ENCODE measurements around the gene ANK2. TPM values are rescaled to one million over a fixed set of nuclear protein-coding genes. Genes with fewer than 3 reads are reported as not detected.

The ANK2 gene
- total RNA-seq, 2 experiments from 2014 or later: 0.38 to 4.0 TPM

DNA sequence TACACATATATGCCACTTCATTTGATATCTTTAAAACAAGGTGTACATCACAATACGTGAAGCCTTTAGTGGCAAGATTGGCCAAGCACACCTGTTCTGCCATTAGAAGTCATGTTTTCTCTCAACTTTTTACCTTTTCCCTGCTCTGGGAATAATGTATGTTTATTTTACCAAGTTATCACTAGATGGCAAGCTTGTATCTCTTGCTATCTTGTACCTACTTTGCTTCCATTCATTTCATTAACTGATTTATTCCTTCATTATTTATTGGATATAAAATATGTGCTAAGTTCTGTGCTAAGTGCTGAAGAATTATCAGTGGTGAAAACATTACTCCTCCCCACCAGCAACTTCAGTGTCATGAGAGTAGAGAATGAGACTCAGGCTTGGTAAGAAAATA, 245.5 kb downstream of the ANK2 start:
- Histone ChIP-seq H3K9me3 (ENCODE audit: low read length) (no peaks in the 10 kb centered on the region), H3K36me3 (ENCODE audit: insufficient read depth, low read length) (no peaks in the 10 kb centered on the region), H3K9me2 (ENCODE audit: insufficient read depth, low read length) (no peaks in the 10 kb centered on the region), H3K4me2 (ENCODE audit: low read length) (no peak overlapping the region), H3K27ac (ENCODE audit: low read depth, low read length, poor library complexity, severe bottlenecking) (no peak overlapping the region), H3K79me2 (ENCODE audit: insufficient read depth, low read depth, low read length) (no peaks in the 10 kb centered on the region), H3K4me3 (ENCODE audit: low read depth, low read length, poor library complexity, severe bottlenecking) (no peak overlapping the region), H3K4me1 (ENCODE audit: insufficient read depth, low read length, poor library complexity, severe bottlenecking) (no peaks in the 10 kb centered on the region), H4K20me1 (ENCODE audit: insufficient read depth, low read length) (no peaks in the 10 kb centered on the region), H2AFZ (ENCODE audit: low read length) (no peak overlapping the region)
- no peak for TF ChIP-seq EZH2phosphoT487 (IDR thresholded peaks at IDR 0.05; ENCODE audit: borderline replicate concordance, low read depth, low read length)
- TF ChIP-seq, protein P1, sequence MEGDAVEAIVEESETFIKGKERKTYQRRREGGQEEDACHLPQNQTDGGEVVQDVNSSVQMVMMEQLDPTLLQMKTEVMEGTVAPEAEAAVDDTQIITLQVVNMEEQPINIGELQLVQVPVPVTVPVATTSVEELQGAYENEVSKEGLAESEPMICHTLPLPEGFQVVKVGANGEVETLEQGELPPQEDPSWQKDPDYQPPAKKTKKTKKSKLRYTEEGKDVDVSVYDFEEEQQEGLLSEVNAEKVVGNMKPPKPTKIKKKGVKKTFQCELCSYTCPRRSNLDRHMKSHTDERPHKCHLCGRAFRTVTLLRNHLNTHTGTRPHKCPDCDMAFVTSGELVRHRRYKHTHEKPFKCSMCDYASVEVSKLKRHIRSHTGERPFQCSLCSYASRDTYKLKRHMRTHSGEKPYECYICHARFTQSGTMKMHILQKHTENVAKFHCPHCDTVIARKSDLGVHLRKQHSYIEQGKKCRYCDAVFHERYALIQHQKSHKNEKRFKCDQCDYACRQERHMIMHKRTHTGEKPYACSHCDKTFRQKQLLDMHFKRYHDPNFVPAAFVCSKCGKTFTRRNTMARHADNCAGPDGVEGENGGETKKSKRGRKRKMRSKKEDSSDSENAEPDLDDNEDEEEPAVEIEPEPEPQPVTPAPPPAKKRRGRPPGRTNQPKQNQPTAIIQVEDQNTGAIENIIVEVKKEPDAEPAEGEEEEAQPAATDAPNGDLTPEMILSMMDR (conservative IDR thresholded peaks at IDR 0.05; ENCODE audit: low read length): peak; percentile 26; the same call in 1 of the 2 replicates
- no TSS peak for BruUV-seq (replicated peaks)
- CTCF ChIA-PET (ENCODE audit: unreplicated experiment): no interaction called here
- DNase-seq (ENCODE audit: low spot score): no peak
- POLR2A ChIA-PET: interaction anchor here (1.0 kb wide), 1 partner anchor 10 kb away, joined by 7 read pairs; no protein-coding TSS in a partner anchor
- intact Hi-C loops (cut with micrococcal nuclease; ENCODE audit: unreplicated experiment): no loop called here

DNA sequence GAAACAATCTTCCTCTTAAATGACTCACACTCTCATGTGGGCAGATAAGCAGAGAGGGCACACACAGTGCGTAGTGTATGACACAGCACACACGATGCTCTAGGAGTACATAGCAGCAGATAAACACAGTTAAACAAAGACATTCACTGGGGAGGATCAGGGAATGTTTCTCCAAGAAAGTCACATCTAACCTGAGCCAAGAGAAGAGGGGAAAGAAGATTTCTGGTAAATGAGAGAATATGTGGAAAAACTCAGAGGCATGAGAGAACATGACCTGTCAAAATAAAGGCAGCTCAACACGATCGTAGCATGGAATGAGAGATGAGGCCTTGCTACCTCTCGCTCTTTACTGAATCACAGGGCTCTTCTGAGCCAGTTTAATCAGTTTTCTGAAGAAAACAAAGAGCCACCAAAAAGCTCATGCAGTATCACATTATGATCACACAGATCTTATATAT, 251.0 kb downstream of the ANK2 start:
- CTCF ChIA-PET (ENCODE audit: unreplicated experiment): no interaction called here

DNA sequence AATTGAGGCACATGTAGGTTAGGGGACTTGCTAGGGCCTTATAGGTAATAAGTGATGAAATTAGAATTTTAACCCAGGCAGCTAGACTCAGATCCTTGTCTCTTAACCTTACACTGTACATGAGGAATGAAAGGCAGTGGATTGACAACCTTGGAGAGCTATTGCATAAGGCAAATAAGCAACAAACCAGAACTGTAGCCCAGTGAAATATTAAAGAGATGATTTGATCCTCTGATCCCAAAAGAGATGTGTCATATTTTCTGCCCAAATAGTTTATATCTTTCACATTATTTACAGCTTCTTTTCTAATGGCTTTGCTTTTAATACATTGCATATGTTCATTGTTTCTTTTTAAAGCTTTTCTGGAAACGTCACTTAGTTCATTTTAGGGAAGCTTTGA, 252.6 kb downstream of the ANK2 start:
- Histone ChIP-seq H3K4me1 (ENCODE audit: insufficient read depth, low read length, poor library complexity, severe bottlenecking) (no peaks in the 10 kb centered on the region), H3K4me2 (ENCODE audit: low read length) (no peak overlapping the region), H3K9me2 (ENCODE audit: insufficient read depth, low read length) (no peaks in the 10 kb centered on the region), H3K36me3 (ENCODE audit: insufficient read depth, low read length) (no peaks in the 10 kb centered on the region), H3K4me3 (ENCODE audit: low read depth, low read length, poor library complexity, severe bottlenecking) (no peak overlapping the region), H3K27ac (ENCODE audit: low read depth, low read length, poor library complexity, severe bottlenecking) (no peak overlapping the region), H2AFZ (ENCODE audit: low read length) (no peak overlapping the region), H4K20me1 (ENCODE audit: insufficient read depth, low read length) (no peaks in the 10 kb centered on the region), H3K9me3 (ENCODE audit: low read length) (no peaks in the 10 kb centered on the region), H3K79me2 (ENCODE audit: insufficient read depth, low read depth, low read length) (no peaks in the 10 kb centered on the region)
- intact Hi-C loops (cut with micrococcal nuclease; ENCODE audit: unreplicated experiment): no loop called here
- ChIA-PET POLR2A (interaction anchor here (0.5 to 1.5 kb wide), 4 partner anchors 10 to 447 kb away, joined by 3 to 4 read pairs (median 3); no protein-coding TSS in a partner anchor), CTCF (ENCODE audit: unreplicated experiment) (no interaction called here)
- TF ChIP-seq, protein P1 (conservative IDR thresholded peaks at IDR 0.05; ENCODE audit: low read length): no peak
- TF ChIP-seq EZH2phosphoT487 (IDR thresholded peaks at IDR 0.05; ENCODE audit: borderline replicate concordance, low read depth, low read length): no peak
- BruUV-seq (replicated peaks): no TSS peak
- no peak for DNase-seq (ENCODE audit: low spot score)

More for the DNA sequence above, 251.0 kb downstream of the ANK2 start:
- H3K4me3 ChIP-seq (ENCODE audit: low read depth, low read length, poor library complexity, severe bottlenecking): no peak overlapping the region
- H3K9me3 ChIP-seq (ENCODE audit: low read length): no peaks in the 10 kb centered on the region
- POLR2A ChIA-PET: interaction anchor here (0.6 kb wide), 1 partner anchor 667 kb away, joined by 3 read pairs; no protein-coding TSS in a partner anchor
- BruUV-seq (replicated peaks): no TSS peak
- no peak overlapping the region for H2AFZ ChIP-seq (ENCODE audit: low read length)
- intact Hi-C loops (cut with micrococcal nuclease; ENCODE audit: unreplicated experiment): no loop called here
- H3K36me3 ChIP-seq (ENCODE audit: insufficient read depth, low read length): no peaks in the 10 kb centered on the region
- no peaks in the 10 kb centered on the region for H3K4me1 ChIP-seq (ENCODE audit: insufficient read depth, low read length, poor library complexity, severe bottlenecking)
- no peak for DNase-seq (ENCODE audit: low spot score)
- no peak overlapping the region for H3K4me2 ChIP-seq (ENCODE audit: low read length)
- TF ChIP-seq EZH2phosphoT487 (IDR thresholded peaks at IDR 0.05; ENCODE audit: borderline replicate concordance, low read depth, low read length): no peak
- TF ChIP-seq, protein P1 (conservative IDR thresholded peaks at IDR 0.05; ENCODE audit: low read length): no peak
- no peaks in the 10 kb centered on the region for H4K20me1 ChIP-seq (ENCODE audit: insufficient read depth, low read length)
- H3K79me2 ChIP-seq (ENCODE audit: insufficient read depth, low read depth, low read length): no peaks in the 10 kb centered on the region
- no peak overlapping the region for H3K27ac ChIP-seq (ENCODE audit: low read depth, low read length, poor library complexity, severe bottlenecking)
- H3K9me2 ChIP-seq (ENCODE audit: insufficient read depth, low read length): no peaks in the 10 kb centered on the region
